A549 (cell line): Measurements from ENCODE around the gene PPFIA4.

Experiments
- FOSL2 ChIP-seq, 2 experiments: fragments of 450-650 bp in 1 of 2; fragments of >200 bp in 1 of 2; sonication (Bioruptor Twin) in 1 of 2; formaldehyde crosslinking; IDR thresholded peaks; 2 replicates each; pipeline versions ENCODE4 v1.5.0 to v1.6.1; 2016 to 2020; ENCODE audit warnings: mild to moderate bottlenecking in 1 of 2, moderate library complexity in 1 of 2
- PHF8 ChIP-seq: fragments of 200-600 bp; sonication (generic); IDR thresholded peaks from 2 replicates; pipeline ENCODE4 v1.6.1; 2016; ENCODE audit warnings: low read depth, mild to moderate bottlenecking, antibody characterized with exemption, moderate library complexity, borderline replicate concordance
- RARB ChIP-seq: fragments of 250-450 bp; sonication (Bioruptor Pico); IDR thresholded peaks from 2 replicates; pipeline ENCODE4 v1.8.0; 2021; ENCODE audit warnings: mild to moderate bottlenecking, moderate library complexity
- TF ChIP-seq, protein P1 (sequence below): fragments of >200 bp; sonication (Bioruptor Twin); formaldehyde crosslinking; IDR thresholded peaks from 3 replicates; pipeline ENCODE4 v1.5.1; 2016
- TF ChIP-seq, protein P2 (sequence below): fragments of 200-600 bp; sonication (generic); IDR thresholded peaks from 2 replicates; pipeline ENCODE4 v1.6.1; 2016; ENCODE audit warnings: antibody characterized with exemption, mild to moderate bottlenecking, moderate library complexity

DNA sequence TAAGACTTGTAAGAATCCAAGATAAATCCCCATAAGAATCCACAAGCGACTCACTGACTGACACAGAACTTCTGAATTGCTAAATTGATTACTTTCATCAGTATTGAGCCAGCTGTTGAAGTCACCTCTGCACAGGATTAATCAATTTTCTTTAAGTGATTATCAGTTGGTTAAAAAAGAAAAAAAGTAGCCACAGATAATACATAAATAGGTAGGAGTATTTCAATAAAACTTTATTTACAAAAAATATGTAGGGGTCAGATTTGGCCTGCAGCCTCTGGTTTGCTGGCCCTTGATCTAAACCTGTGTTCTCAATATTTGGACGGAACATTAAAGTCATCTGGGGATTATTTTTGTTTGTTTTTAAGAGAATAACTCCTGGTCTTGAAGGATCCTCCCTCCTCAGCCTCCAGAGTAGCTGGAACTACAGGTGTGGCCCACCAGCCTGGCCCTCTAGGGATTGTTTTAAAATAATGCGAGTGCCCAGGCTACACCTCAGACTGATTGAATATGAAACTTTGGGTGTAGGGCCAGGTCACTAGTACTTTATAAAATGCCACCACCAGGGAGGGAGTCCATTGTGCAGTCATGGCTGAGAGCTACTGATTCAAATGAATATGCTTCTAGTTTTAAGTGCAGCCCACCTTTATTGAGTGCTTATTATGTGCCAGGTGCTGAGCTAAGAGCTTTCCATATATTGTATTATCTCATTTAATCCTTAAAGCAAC lies 25.9 kb upstream of the PPFIA4 start:
- TF ChIP-seq, protein P1, sequence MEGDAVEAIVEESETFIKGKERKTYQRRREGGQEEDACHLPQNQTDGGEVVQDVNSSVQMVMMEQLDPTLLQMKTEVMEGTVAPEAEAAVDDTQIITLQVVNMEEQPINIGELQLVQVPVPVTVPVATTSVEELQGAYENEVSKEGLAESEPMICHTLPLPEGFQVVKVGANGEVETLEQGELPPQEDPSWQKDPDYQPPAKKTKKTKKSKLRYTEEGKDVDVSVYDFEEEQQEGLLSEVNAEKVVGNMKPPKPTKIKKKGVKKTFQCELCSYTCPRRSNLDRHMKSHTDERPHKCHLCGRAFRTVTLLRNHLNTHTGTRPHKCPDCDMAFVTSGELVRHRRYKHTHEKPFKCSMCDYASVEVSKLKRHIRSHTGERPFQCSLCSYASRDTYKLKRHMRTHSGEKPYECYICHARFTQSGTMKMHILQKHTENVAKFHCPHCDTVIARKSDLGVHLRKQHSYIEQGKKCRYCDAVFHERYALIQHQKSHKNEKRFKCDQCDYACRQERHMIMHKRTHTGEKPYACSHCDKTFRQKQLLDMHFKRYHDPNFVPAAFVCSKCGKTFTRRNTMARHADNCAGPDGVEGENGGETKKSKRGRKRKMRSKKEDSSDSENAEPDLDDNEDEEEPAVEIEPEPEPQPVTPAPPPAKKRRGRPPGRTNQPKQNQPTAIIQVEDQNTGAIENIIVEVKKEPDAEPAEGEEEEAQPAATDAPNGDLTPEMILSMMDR, result no peak
- TF ChIP-seq, protein P2, sequence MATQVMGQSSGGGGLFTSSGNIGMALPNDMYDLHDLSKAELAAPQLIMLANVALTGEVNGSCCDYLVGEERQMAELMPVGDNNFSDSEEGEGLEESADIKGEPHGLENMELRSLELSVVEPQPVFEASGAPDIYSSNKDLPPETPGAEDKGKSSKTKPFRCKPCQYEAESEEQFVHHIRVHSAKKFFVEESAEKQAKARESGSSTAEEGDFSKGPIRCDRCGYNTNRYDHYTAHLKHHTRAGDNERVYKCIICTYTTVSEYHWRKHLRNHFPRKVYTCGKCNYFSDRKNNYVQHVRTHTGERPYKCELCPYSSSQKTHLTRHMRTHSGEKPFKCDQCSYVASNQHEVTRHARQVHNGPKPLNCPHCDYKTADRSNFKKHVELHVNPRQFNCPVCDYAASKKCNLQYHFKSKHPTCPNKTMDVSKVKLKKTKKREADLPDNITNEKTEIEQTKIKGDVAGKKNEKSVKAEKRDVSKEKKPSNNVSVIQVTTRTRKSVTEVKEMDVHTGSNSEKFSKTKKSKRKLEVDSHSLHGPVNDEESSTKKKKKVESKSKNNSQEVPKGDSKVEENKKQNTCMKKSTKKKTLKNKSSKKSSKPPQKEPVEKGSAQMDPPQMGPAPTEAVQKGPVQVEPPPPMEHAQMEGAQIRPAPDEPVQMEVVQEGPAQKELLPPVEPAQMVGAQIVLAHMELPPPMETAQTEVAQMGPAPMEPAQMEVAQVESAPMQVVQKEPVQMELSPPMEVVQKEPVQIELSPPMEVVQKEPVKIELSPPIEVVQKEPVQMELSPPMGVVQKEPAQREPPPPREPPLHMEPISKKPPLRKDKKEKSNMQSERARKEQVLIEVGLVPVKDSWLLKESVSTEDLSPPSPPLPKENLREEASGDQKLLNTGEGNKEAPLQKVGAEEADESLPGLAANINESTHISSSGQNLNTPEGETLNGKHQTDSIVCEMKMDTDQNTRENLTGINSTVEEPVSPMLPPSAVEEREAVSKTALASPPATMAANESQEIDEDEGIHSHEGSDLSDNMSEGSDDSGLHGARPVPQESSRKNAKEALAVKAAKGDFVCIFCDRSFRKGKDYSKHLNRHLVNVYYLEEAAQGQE, result no peak
- no peak for TF ChIP-seq PHF8
- TF ChIP-seq FOSL2 (IDR thresholded peaks at IDR 0.05), result no peak
- TF ChIP-seq FOSL2 (CRISPR knock-in tag; IDR thresholded peaks at IDR 0.05), result no peak
- TF ChIP-seq RARB (CRISPR knock-in tag), result no peak
